Activated CD4-positive, alpha-beta memory T cell treated with anti-CD3 and anti-CD28 coated beads for 36 hours (primary cell): ENCODE measurements around the gene IGHMBP2. TPM values are rescaled to one million over a fixed set of nuclear protein-coding genes. Genes with fewer than 3 reads are reported as not detected.
"Not testable (repeated sequence)": the region's sequence is repeated elsewhere in the genome, so short reads cannot be mapped to it uniquely, and the experiment has no call there.

ENCODE experiments used
- CTCF ChIA-PET: fragments of 350-600 bp; sonication (Branson Sonifier 250); formaldehyde crosslinking; loops from one replicate; lab custom pipeline; 2021; ENCODE audit warnings: antibody characterized with exemption, inconsistent platforms; lab: Charles Lee
- POLR2A ChIA-PET: fragments of 350-600 bp; sonication (Branson Sonifier 250); formaldehyde crosslinking; loops from one replicate; lab custom pipeline; 2021; ENCODE audit warnings: antibody characterized with exemption; lab: Charles Lee
- DNase-seq: peaks from one replicate; pipeline ENCODE4 v3.0.0-alpha.2; 2020
- H3K27ac Mint-ChIP-seq: one replicate; pipeline ENCODE4 v1.8.0; 2021; ENCODE audit warnings: mixed read lengths
- H3K27me3 Mint-ChIP-seq: one replicate; pipeline ENCODE4 v1.8.0; 2021; ENCODE audit warnings: mixed read lengths
- H3K36me3 Mint-ChIP-seq: one replicate; pipeline ENCODE4 v1.8.0; 2021; ENCODE audit warnings: mixed read lengths
- H3K4me1 Mint-ChIP-seq: one replicate; pipeline ENCODE4 v1.8.0; 2021; ENCODE audit warnings: low read depth, mixed read lengths
- H3K4me3 Mint-ChIP-seq: one replicate; pipeline ENCODE4 v1.8.0; 2021; ENCODE audit warnings: mild to moderate bottlenecking, mixed read lengths
- H3K9me3 Mint-ChIP-seq: one replicate; pipeline ENCODE4 v1.8.0; 2021; ENCODE audit warnings: mixed read lengths
- intact Hi-C: fragments of 100-400 bp; cut with micrococcal nuclease; formaldehyde crosslinking; loops from one replicate; pipeline ENCODE4 v1.15.1; 2023
- total RNA-seq, 2 experiments: library from RNA; stranded (reverse); gene quantifications; one replicate each; pipeline ENCODE4 v1.2.3, GENCODE V29; 2021

Gene IGHMBP2
- total RNA-seq, 2 experiments from 2014 or later = 24.4 to 24.8 TPM

GRCh38 chr11:68965901-68966853 is 62.5 kb downstream of the IGHMBP2 start:
- CTCF ChIA-PET = interaction anchor here (0.6 kb wide), 1 partner anchor 9 kb away, joined by 3 read pairs; no protein-coding TSS in a partner anchor
- no peak overlapping the region for H3K4me3 Mint-ChIP-seq
- H3K4me1 Mint-ChIP-seq = peaks cover 37% of the 10 kb centered on the region
- peak overlapping the region; percentile 42 for H3K27ac Mint-ChIP-seq
- intact Hi-C loops = loop anchor here (10.0 kb wide), 1 partner anchor 119 kb away; no protein-coding TSS in a partner anchor
- peak; percentile 10 for DNase-seq
- H3K9me3 Mint-ChIP-seq = peaks cover 6% of the 10 kb centered on the region
- H3K36me3 Mint-ChIP-seq = peaks cover 9% of the 10 kb centered on the region
- H3K27me3 Mint-ChIP-seq = no peaks in the 10 kb centered on the region
- POLR2A ChIA-PET = no interaction called here

GRCh38 chr11:68966894-68967780 is 63.4 kb downstream of the IGHMBP2 start:
- peak; percentile 3 for DNase-seq
- H3K36me3 Mint-ChIP-seq = peaks cover 9% of the 10 kb centered on the region
- peaks cover 37% of the 10 kb centered on the region for H3K4me1 Mint-ChIP-seq
- H3K9me3 Mint-ChIP-seq = peaks cover 6% of the 10 kb centered on the region
- H3K4me3 Mint-ChIP-seq = no peak overlapping the region
- H3K27ac Mint-ChIP-seq = no peak overlapping the region
- intact Hi-C loops = loop anchor here (10.0 kb wide), 1 partner anchor 118 kb away; no protein-coding TSS in a partner anchor
- no peaks in the 10 kb centered on the region for H3K27me3 Mint-ChIP-seq
- POLR2A ChIA-PET = no interaction called here
- CTCF ChIA-PET = no interaction called here

- H3K27ac Mint-ChIP-seq = no peak overlapping the region
- no peaks in the 10 kb centered on the region for H3K27me3 Mint-ChIP-seq
- ChIA-PET CTCF (no interaction called here), POLR2A (no interaction called here)
- H3K9me3 Mint-ChIP-seq = peaks cover 6% of the 10 kb centered on the region
- no peak overlapping the region for H3K4me3 Mint-ChIP-seq
- H3K36me3 Mint-ChIP-seq = peaks cover 8% of the 10 kb centered on the region
- peak; percentile 1 for DNase-seq
- intact Hi-C loops = loop anchor here (10.0 kb wide), 1 partner anchor 116 kb away; no protein-coding TSS in a partner anchor
- peaks cover 29% of the 10 kb centered on the region for H3K4me1 Mint-ChIP-seq
Measured at GRCh38 chr11:68968306-68969250, 64.9 kb downstream of the IGHMBP2 start.

GRCh38 chr11:68969386-68969785 is 65.7 kb downstream of the IGHMBP2 start:
- DNase-seq = no peak
- Mint-ChIP-seq H3K4me3 (no peak overlapping the region), H3K36me3 (peaks cover 2% of the 10 kb centered on the region), H3K27ac (no peak overlapping the region), H3K27me3 (no peaks in the 10 kb centered on the region), H3K4me1 (peaks cover 21% of the 10 kb centered on the region), H3K9me3 (peaks cover 6% of the 10 kb centered on the region)
- ChIA-PET CTCF (no interaction called here), POLR2A (no interaction called here)
- intact Hi-C loops = loop anchor here (10.0 kb wide), 1 partner anchor 115 kb away; no protein-coding TSS in a partner anchor

GRCh38 chr11:68970921-68971636 is 67.4 kb downstream of the IGHMBP2 start:
- intact Hi-C loops = no loop called here
- no peak overlapping the region for H3K4me3 Mint-ChIP-seq
- ChIA-PET CTCF (no interaction called here), POLR2A (no interaction called here)
- H3K4me1 Mint-ChIP-seq = peaks cover 9% of the 10 kb centered on the region
- H3K9me3 Mint-ChIP-seq = no peaks in the 10 kb centered on the region
- H3K36me3 Mint-ChIP-seq = no peaks in the 10 kb centered on the region
- no peak overlapping the region for H3K27ac Mint-ChIP-seq
- peak; percentile 4 for DNase-seq
- H3K27me3 Mint-ChIP-seq = no peaks in the 10 kb centered on the region

GRCh38 chr11:68973219-68973618 is 69.5 kb downstream of the IGHMBP2 start:
- H3K27ac Mint-ChIP-seq = no peak overlapping the region
- no peaks in the 10 kb centered on the region for H3K36me3 Mint-ChIP-seq
- ChIA-PET CTCF (no interaction called here), POLR2A (no interaction called here)
- intact Hi-C loops = no loop called here
- H3K27me3 Mint-ChIP-seq = no peaks in the 10 kb centered on the region
- H3K9me3 Mint-ChIP-seq = no peaks in the 10 kb centered on the region
- no peak for DNase-seq
- peaks cover 2% of the 10 kb centered on the region for H3K4me1 Mint-ChIP-seq
- H3K4me3 Mint-ChIP-seq = no peak overlapping the region

- POLR2A ChIA-PET, H3K4me3 Mint-ChIP-seq: not testable (repeated sequence)
Measured at GRCh38 chr11:68973706-68974105, 70.0 kb downstream of the IGHMBP2 start.

GRCh38 chr11:68974421-68975194 is 70.9 kb downstream of the IGHMBP2 start:
- intact Hi-C loops = no loop called here
- Mint-ChIP-seq H3K27me3 (no peaks in the 10 kb centered on the region), H3K36me3 (no peaks in the 10 kb centered on the region), H3K4me3 (no peak overlapping the region), H3K27ac (no peak overlapping the region), H3K4me1 (peaks cover 2% of the 10 kb centered on the region), H3K9me3 (no peaks in the 10 kb centered on the region)
- DNase-seq = peak; percentile 35
- CTCF ChIA-PET = no interaction called here
- POLR2A ChIA-PET = no interaction called here

More at GRCh38 chr11:68973706-68974105, 70.0 kb downstream of the IGHMBP2 start:
- H3K36me3 Mint-ChIP-seq, H3K9me3 Mint-ChIP-seq, DNase-seq, H3K27me3 Mint-ChIP-seq, CTCF ChIA-PET, H3K27ac Mint-ChIP-seq, intact Hi-C loops, H3K4me1 Mint-ChIP-seq: not testable (repeated sequence)

GRCh38 chr11:68976095-68976494 is 72.4 kb downstream of the IGHMBP2 start:
- CTCF ChIA-PET = no interaction called here

GRCh38 chr11:68976563-68976962 is 72.9 kb downstream of the IGHMBP2 start:
- no peaks in the 10 kb centered on the region for H3K9me3 Mint-ChIP-seq
- ChIA-PET CTCF (no interaction called here), POLR2A (no interaction called here)
- peaks cover 2% of the 10 kb centered on the region for H3K4me1 Mint-ChIP-seq
- H3K27me3 Mint-ChIP-seq = no peaks in the 10 kb centered on the region
- no peaks in the 10 kb centered on the region for H3K36me3 Mint-ChIP-seq
- intact Hi-C loops = no loop called here
- no peak overlapping the region for H3K4me3 Mint-ChIP-seq
- H3K27ac Mint-ChIP-seq = no peak overlapping the region
- DNase-seq = peak; percentile 2

More at GRCh38 chr11:68976095-68976494, 72.4 kb downstream of the IGHMBP2 start:
- H3K27me3 Mint-ChIP-seq = no peaks in the 10 kb centered on the region
- H3K4me3 Mint-ChIP-seq = no peak overlapping the region
- H3K9me3 Mint-ChIP-seq = no peaks in the 10 kb centered on the region
- no peak overlapping the region for H3K27ac Mint-ChIP-seq
- POLR2A ChIA-PET = no interaction called here
- intact Hi-C loops = no loop called here
- no peaks in the 10 kb centered on the region for H3K36me3 Mint-ChIP-seq
- peaks cover 2% of the 10 kb centered on the region for H3K4me1 Mint-ChIP-seq
- no peak for DNase-seq
